GM11168 (cell line): ENCODE measurements around the gene PLXNA2.

Experiments
- in situ Hi-C: fragments of 300-500 bp; cut with MboI; formaldehyde crosslinking; loops from one replicate; pipeline ENCODE4 v1.12.0; 2022; ENCODE audit warnings: low sequenced_read_pairs; ENCODE audit not compliant: unreplicated experiment

The PLXNA2 gene

GRCh38 chr1:208169081-208169879 lies 74.9 kb downstream of the PLXNA2 start:
- in situ Hi-C loops: no loop called here

- in situ Hi-C loops: no loop called here
Observed at GRCh38 chr1:208167261-208167869, 76.8 kb downstream of the PLXNA2 start.

GRCh38 chr1:208166340-208167138 lies 77.6 kb downstream of the PLXNA2 start:
- in situ Hi-C loops: no loop called here

- in situ Hi-C loops: no loop called here
Observed at GRCh38 chr1:208165659-208166058, 78.5 kb downstream of the PLXNA2 start.

- in situ Hi-C loops: no loop called here
Observed at GRCh38 chr1:208164609-208165008, 79.6 kb downstream of the PLXNA2 start.

GRCh38 chr1:208163539-208163938 lies 80.6 kb downstream of the PLXNA2 start:
- in situ Hi-C loops: no loop called here

- in situ Hi-C loops: no loop called here
Observed at GRCh38 chr1:208162903-208163302, 81.3 kb downstream of the PLXNA2 start.

- in situ Hi-C loops: no loop called here
Observed at GRCh38 chr1:208161656-208162375, 82.4 kb downstream of the PLXNA2 start.

GRCh38 chr1:208161005-208161404 lies 83.2 kb downstream of the PLXNA2 start:
- in situ Hi-C loops: no loop called here

- in situ Hi-C loops: no loop called here
Observed at GRCh38 chr1:208160259-208160819, 83.8 kb downstream of the PLXNA2 start.

GRCh38 chr1:208159555-208160258 lies 84.5 kb downstream of the PLXNA2 start:
- in situ Hi-C loops: no loop called here

- in situ Hi-C loops: no loop called here
Observed at GRCh38 chr1:208158640-208159554, 85.3 kb downstream of the PLXNA2 start.

GRCh38 chr1:208157769-208158168 lies 86.4 kb downstream of the PLXNA2 start:
- in situ Hi-C loops: no loop called here

- in situ Hi-C loops: no loop called here
Observed at GRCh38 chr1:208156741-208157140, 87.4 kb downstream of the PLXNA2 start.

- in situ Hi-C loops: no loop called here
Observed at GRCh38 chr1:208156310-208156709, 87.9 kb downstream of the PLXNA2 start.

GRCh38 chr1:208154679-208155642 lies 89.2 kb downstream of the PLXNA2 start:
- in situ Hi-C loops: no loop called here

- in situ Hi-C loops: no loop called here
Observed at GRCh38 chr1:208154040-208154439, 90.1 kb downstream of the PLXNA2 start.
